Endothelial cell of umbilical vein (primary cell): Measurements from ENCODE around the gene PLA2G2A.

Source experiments
- EZH2 ChIP-seq: IDR thresholded peaks from 2 replicates; pipeline ENCODE4 v1.6.1; 2012; ENCODE audit warnings: borderline replicate concordance, low read depth, mild to moderate bottlenecking, moderate library complexity, low read length, inconsistent platforms; ENCODE audit not compliant: severe bottlenecking
- POLR2A ChIP-seq: IDR thresholded peaks from 2 replicates; pipeline ENCODE4 v1.6.1; 2012; ENCODE audit warnings: low read depth, mild to moderate bottlenecking, control low read depth, low read length
- POLR2AphosphoS5 ChIP-seq: IDR thresholded peaks from 2 replicates; pipeline ENCODE4 v1.6.1; 2012; ENCODE audit warnings: low read depth, mild to moderate bottlenecking, control low read depth, low read length, moderate library complexity; ENCODE audit not compliant: insufficient read depth
- TF ChIP-seq, protein P1 (sequence below): IDR thresholded peaks from 2 replicates; pipeline ENCODE4 v1.6.1; 2011; ENCODE audit not compliant: insufficient read depth, insufficient read length
- TF ChIP-seq, protein P2 (sequence below), 2 donors: IDR thresholded peaks; 1 replicate in 1 of 2; 2 replicates in 1 of 2; pipeline ENCODE4 v1.5.1; 2011; ENCODE audit warnings: low read length in 2 of 2, mild to moderate bottlenecking in 2 of 2, moderate library complexity in 2 of 2, control low read depth in 1 of 2, inconsistent platforms in 1 of 2, low read depth in 1 of 2; ENCODE audit not compliant: insufficient read depth in 1 of 2; ENCODE audit errors: extremely low read depth in 1 of 2

DNA sequence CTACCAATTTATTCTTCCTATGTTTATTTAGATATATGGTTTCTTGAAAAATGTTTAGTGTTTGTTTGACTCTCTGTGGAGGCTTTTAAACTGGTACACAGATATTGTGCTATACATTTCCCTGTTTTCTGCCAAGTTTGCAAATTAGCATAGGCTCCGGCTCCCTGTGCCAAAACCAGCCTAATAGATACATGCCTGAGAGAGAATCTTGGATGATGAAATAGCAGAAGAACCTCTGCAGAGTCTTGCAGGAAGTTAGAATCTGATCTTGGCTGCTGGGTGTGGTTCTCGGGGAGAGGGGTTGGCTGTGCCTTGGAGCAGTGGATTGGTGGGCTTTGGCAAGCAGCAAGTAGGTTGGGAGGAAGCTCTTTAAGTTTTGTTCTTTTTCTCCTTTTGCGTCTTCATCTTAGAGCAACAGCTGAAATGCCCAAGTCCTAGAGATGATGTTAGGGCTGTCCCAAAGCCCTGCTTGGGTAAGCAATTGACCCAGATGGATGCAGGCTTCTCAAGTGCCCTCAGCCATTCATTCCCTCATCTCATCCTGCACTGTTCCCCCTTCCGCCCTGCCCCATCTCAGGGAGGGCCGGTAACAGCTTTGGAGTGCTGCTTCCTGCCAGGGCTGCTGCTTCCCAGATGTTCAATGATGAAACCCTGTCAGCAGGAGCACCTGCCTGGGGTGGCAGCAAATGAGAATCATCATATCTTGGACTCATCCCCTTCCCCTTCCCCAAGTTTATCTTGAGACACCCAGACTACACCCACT, 9.3 kb downstream of the PLA2G2A start:
- TF ChIP-seq EZH2 (no peak), POLR2A (no peak), POLR2AphosphoS5 (no peak)
- TF ChIP-seq, protein P1, sequence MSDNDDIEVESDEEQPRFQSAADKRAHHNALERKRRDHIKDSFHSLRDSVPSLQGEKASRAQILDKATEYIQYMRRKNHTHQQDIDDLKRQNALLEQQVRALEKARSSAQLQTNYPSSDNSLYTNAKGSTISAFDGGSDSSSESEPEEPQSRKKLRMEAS: no peak
- TF ChIP-seq, protein P2, sequence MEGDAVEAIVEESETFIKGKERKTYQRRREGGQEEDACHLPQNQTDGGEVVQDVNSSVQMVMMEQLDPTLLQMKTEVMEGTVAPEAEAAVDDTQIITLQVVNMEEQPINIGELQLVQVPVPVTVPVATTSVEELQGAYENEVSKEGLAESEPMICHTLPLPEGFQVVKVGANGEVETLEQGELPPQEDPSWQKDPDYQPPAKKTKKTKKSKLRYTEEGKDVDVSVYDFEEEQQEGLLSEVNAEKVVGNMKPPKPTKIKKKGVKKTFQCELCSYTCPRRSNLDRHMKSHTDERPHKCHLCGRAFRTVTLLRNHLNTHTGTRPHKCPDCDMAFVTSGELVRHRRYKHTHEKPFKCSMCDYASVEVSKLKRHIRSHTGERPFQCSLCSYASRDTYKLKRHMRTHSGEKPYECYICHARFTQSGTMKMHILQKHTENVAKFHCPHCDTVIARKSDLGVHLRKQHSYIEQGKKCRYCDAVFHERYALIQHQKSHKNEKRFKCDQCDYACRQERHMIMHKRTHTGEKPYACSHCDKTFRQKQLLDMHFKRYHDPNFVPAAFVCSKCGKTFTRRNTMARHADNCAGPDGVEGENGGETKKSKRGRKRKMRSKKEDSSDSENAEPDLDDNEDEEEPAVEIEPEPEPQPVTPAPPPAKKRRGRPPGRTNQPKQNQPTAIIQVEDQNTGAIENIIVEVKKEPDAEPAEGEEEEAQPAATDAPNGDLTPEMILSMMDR (IDR thresholded peaks at IDR 0.05; ENCODE audit: extremely low read depth in 1 of 2, insufficient read depth in 1 of 2, low read depth in 1 of 2, low read length in 2 of 2): no peak
